K562 (cell line): ENCODE measurements around the gene TBX6. TPM values are rescaled to one million over a fixed set of nuclear protein-coding genes. Genes with fewer than 3 reads are reported as not detected.

Source experiments
- AFF4 ChIP-seq: sonication (generic); formaldehyde crosslinking; IDR thresholded peaks from 2 replicates; pipeline ENCODE4 v1.8.0; 2023; ENCODE audit warnings: mild to moderate bottlenecking, missing genetic modification reagents
- ARNT ChIP-seq, 2 experiments: fragments of 450-650 bp; IDR thresholded peaks; 2 replicates each; pipeline ENCODE4 v1.6.1; 2016; ENCODE audit warnings: mild to moderate bottlenecking in 1 of 2
- BCOR ChIP-seq: fragments of 450-650 bp; IDR thresholded peaks from 2 replicates; pipeline ENCODE4 v1.6.1; 2016
- BRD9 ChIP-seq: fragments of 450-650 bp; IDR thresholded peaks from 2 replicates; pipeline ENCODE4 v1.6.1; 2018; ENCODE audit warnings: low read depth; ENCODE audit not compliant: partially characterized antibody
- CHAMP1 ChIP-seq: fragments of 450-650 bp; IDR thresholded peaks from 2 replicates; pipeline ENCODE4 v1.6.1; 2016; ENCODE audit warnings: mild to moderate bottlenecking
- DPF2 ChIP-seq: fragments of 450-650 bp; IDR thresholded peaks from 2 replicates; pipeline ENCODE4 v1.6.1; 2016
- HNRNPH1 ChIP-seq: fragments of 200-400 bp; formaldehyde crosslinking; optimal IDR thresholded peaks from 2 replicates; pipeline ENCODE3; 2017; ENCODE audit warnings: low read depth, mild to moderate bottlenecking, low read length, moderate library complexity
- ILF3 ChIP-seq: fragments of 450-650 bp; IDR thresholded peaks from 2 replicates; pipeline ENCODE4 v1.6.1; 2018; ENCODE audit warnings: antibody characterized with exemption, mild to moderate bottlenecking, moderate library complexity, borderline replicate concordance
- MAFF ChIP-seq: IDR thresholded peaks from 2 replicates; pipeline ENCODE4 v1.6.1; 2012; ENCODE audit warnings: low read length, improper control_type of control experiment
- NFXL1 ChIP-seq: fragments of 450-650 bp; formaldehyde crosslinking; IDR thresholded peaks from 2 replicates; pipeline ENCODE4 v1.4.0; 2021; ENCODE audit warnings: mild to moderate bottlenecking
- NR3C1 ChIP-seq: sonication (generic); formaldehyde crosslinking; IDR thresholded peaks from 2 replicates; pipeline ENCODE4 v1.8.1; 2022; ENCODE audit warnings: missing genetic modification reagents
- POLR2AphosphoS2 ChIP-seq: IDR thresholded peaks from 2 replicates; pipeline ENCODE4 v1.6.1; 2012; ENCODE audit warnings: low read length, improper control_type of control experiment
- STAG1 ChIP-seq: sonication (generic); formaldehyde crosslinking; IDR thresholded peaks from 2 replicates; pipeline ENCODE4 v1.5.0; 2020; ENCODE audit warnings: missing genetic modification reagents, borderline replicate concordance
- TCFL5 ChIP-seq: fragments of 250-450 bp; sonication (Bioruptor Pico); conservative IDR thresholded peaks from 2 replicates; pipeline ENCODE4 v1.6.1; 2021; ENCODE audit warnings: mild to moderate bottlenecking, moderate library complexity, matching md5 sums
- TFAP4 ChIP-seq: sonication (generic); formaldehyde crosslinking; IDR thresholded peaks from 2 replicates; pipeline ENCODE4 v1.8.0; 2022; ENCODE audit warnings: missing genetic modification reagents, mild to moderate bottlenecking, moderate library complexity, borderline replicate concordance
- THRAP3 ChIP-seq: fragments of 450-650 bp; IDR thresholded peaks from 2 replicates; pipeline ENCODE4 v1.6.1; 2016; ENCODE audit warnings: mild to moderate bottlenecking, inconsistent platforms, borderline replicate concordance
- YBX1 ChIP-seq: fragments of 450-650 bp; IDR thresholded peaks from 2 replicates; pipeline ENCODE4 v1.7.1; 2016; ENCODE audit warnings: mild to moderate bottlenecking
- ZBTB26 ChIP-seq: fragments of 450-650 bp; formaldehyde crosslinking; IDR thresholded peaks from 2 replicates; pipeline ENCODE4 v1.4.0; 2022; ENCODE audit warnings: missing genetic modification characterization
- polyA plus RNA-seq, 8 experiments: library from polyadenylated mRNA; depleted of rRNA in 4 of 8; stranded (reverse) in 5 of 8; unstranded in 3 of 8; fragments of >200 nt; fragmentation: Nextera tagmentation in 2 of 8; fragmentation: Illumina TruSeq in 1 of 8; extraction: Ambion mirVana in 2 of 8; extraction: Trizol in 1 of 8; gene quantifications; 2 replicates each; pipeline versions ENCODE4 v1.2.1 to v1.2.3, GENCODE V29; 2011 to 2014; ENCODE audit warnings: inconsistent platforms in 1 of 8, missing spikeins in 1 of 8
- total RNA-seq, 7 experiments: library from RNA; depleted of rRNA in 6 of 7; stranded (reverse); fragments of >200 nt in 6 of 7; fragmentation: Illumina TruSeq in 2 of 7; extraction: Trizol in 2 of 7; gene quantifications; 2 replicates each; pipeline versions ENCODE4 v1.2.1 to v1.2.3, GENCODE V29; 2011 to 2021; ENCODE audit warnings: low replicate concordance in 1 of 7
- TF ChIP-seq, protein P1 (sequence below): fragments of 250-450 bp; sonication (Bioruptor Pico); IDR thresholded peaks from 2 replicates; pipeline ENCODE4 v1.5.1; 2021; ENCODE audit warnings: mild to moderate bottlenecking

The TBX6 gene
- total and polyA plus RNA-seq, 9 of the 15 experiments (the other 6 are each of a cell fraction or from before 2014, with no cell fraction given), result 0.07 to 0.58 (median 0.11) TPM; not detected in 2

GRCh38 chr16:30063893-30064728 is 27.6 kb downstream of the TBX6 start (continued):
- TF ChIP-seq NR3C1 (CRISPR knock-in tag), result no peak
- no peak for TF ChIP-seq TCFL5
- no peak for TF ChIP-seq ZBTB26
- TF ChIP-seq POLR2AphosphoS2, result 0 out of 2 replicates have a peak, but pooled peaks have one; percentile 61
- no peak for TF ChIP-seq STAG1
- no peak for TF ChIP-seq ARNT (IDR thresholded peaks at IDR 0.05)
- no peak for TF ChIP-seq CHAMP1
- no peak for TF ChIP-seq NFXL1 (CRISPR knock-in tag)
- TF ChIP-seq, protein P1, sequence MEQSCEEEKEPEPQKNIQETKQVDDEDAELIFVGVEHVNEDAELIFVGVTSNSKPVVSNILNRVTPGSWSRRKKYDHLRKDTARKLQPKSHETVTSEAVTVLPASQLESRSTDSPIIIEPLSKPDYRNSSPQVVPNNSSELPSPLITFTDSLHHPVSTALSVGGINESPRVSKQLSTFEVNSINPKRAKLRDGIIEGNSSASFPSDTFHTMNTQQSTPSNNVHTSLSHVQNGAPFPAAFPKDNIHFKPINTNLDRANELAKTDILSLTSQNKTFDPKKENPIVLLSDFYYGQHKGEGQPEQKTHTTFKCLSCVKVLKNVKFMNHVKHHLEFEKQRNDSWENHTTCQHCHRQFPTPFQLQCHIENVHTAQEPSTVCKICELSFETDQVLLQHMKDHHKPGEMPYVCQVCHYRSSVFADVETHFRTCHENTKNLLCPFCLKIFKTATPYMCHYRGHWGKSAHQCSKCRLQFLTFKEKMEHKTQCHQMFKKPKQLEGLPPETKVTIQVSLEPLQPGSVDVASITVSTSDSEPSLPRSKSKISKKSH (CRISPR knock-in tag), result no peak
- no peak; the same call in 1 of the 2 replicates for TF ChIP-seq TFAP4
- TF ChIP-seq ILF3, result no peak
- no peak for TF ChIP-seq HNRNPH1
- TF ChIP-seq YBX1, result no peak
- TF ChIP-seq MAFF, result no peak
- TF ChIP-seq DPF2, result no peak
- no peak for TF ChIP-seq THRAP3
- no peak for TF ChIP-seq BCOR
- peak; percentile 28 for TF ChIP-seq BRD9
- TF ChIP-seq AFF4, result no peak
